Tongue (tissue), 2 donors: ENCODE measurements around the gene CCL14. TPM values are rescaled to one million over a fixed set of nuclear protein-coding genes. Genes with fewer than 3 reads are reported as not detected.
"Not testable (repeated sequence)": the region's sequence is repeated elsewhere in the genome, so short reads cannot be mapped to it uniquely, and the experiment has no call there.

Experiments
- DNase-seq: peaks from one replicate; pipeline ENCODE4 v3.0.0-alpha.2; 2015
- total RNA-seq: library from RNA; depleted of rRNA; stranded (reverse); fragments of >200 nt; gene quantifications from one replicate; pipeline ENCODE4 v1.2.3, GENCODE V29; 2014

The CCL14 gene
- total RNA-seq, 1 donor from 2014 or later = 0.92 TPM

DNA sequence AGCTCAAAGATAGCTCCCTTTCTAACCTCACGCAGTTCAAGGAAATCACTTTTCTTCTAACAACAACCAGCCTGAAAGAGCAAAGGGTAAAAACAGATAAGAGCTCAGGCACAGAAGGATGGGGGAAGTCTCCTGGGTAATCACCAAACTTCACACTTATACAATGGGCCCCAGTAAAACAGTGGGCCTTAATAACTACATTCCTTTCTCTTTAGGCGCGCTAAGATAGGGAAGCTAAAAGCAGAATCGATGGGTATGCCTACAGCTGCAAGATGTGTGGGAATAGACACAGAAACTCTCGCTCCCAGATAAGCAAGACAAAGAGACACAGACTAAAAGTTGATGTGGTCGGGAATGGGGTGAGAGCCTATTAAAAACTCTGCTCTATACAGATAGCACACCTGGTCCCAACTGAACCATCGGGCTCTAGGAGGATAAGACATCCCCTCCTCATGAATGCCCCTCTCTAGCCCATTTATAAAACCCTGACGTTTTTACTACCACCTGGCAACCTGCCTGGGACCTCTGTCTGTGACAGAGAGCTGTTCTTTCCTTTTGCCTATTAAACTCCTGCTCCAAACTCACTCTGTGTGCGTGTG lies 43.8 kb downstream of the CCL14 start:
- no peak for DNase-seq

- DNase-seq = not testable (repeated sequence)
Observed at GRCh38 chr17:35938492-35938891, 48.0 kb downstream of the CCL14 start.

GRCh38 chr17:35936063-35936462 lies 50.5 kb downstream of the CCL14 start:
- no peak for DNase-seq

- no peak for DNase-seq
Observed at GRCh38 chr17:35934760-35935159, 51.8 kb downstream of the CCL14 start.

Other genes with a start within 250 kb of the CCL14 start
- gene GAS2L2, start 233.5 kb downstream of the CCL14 start, total RNA-seq = not detected
- gene C17orf50, start 225.8 kb downstream of the CCL14 start, total RNA-seq = not detected
- 3.5 TPM for gene MMP28, start 191.1 kb downstream of the CCL14 start, total RNA-seq
- 94.0 TPM for gene TAF15, start 177.2 kb downstream of the CCL14 start, total RNA-seq
- not detected for gene HEATR9, start 117.8 kb downstream of the CCL14 start, total RNA-seq
- gene CCL5, start 106.4 kb downstream of the CCL14 start, total RNA-seq = 3.5 TPM
- gene RDM1, start 56.0 kb downstream of the CCL14 start, total RNA-seq = 1.6 TPM
- gene LYZL6, start 43.0 kb downstream of the CCL14 start, total RNA-seq = not detected
- not detected for gene CCL16, start 5.2 kb downstream of the CCL14 start, total RNA-seq
- not detected for gene CCL15, start 14.8 kb upstream of the CCL14 start, total RNA-seq
- not detected for gene CCL23, start 31.2 kb upstream of the CCL14 start, total RNA-seq
- not detected for gene CCL18, start 77.5 kb upstream of the CCL14 start, total RNA-seq
- 2.8 TPM for gene CCL3, start 103.4 kb upstream of the CCL14 start, total RNA-seq
- gene CCL4, start 117.1 kb upstream of the CCL14 start, total RNA-seq = 2.7 TPM
- gene TBC1D3B, start 189.9 kb upstream of the CCL14 start, total RNA-seq = 3.3 TPM
- 0.31 TPM for gene CCL3L1, start 210.0 kb upstream of the CCL14 start, total RNA-seq
- gene CCL4L2, start 224.3 kb upstream of the CCL14 start, total RNA-seq = 3.7 TPM